Large intestine (tissue), 3 donors: ENCODE measurements around the gene MTMR3. TPM values are rescaled to one million over a fixed set of nuclear protein-coding genes. Genes with fewer than 3 reads are reported as not detected.

Experiments used
- DNase-seq, 2 donors: peaks; one replicate each; pipeline versions ENCODE4 v3.0.0 to v3.0.0-alpha.2; 2013
- H3K27ac ChIP-seq: one replicate; pipeline ENCODE4 v1.5.1; 2013; ENCODE audit warnings: low read length
- H3K27me3 ChIP-seq: 2 replicates; pipeline ENCODE4 v1.6.1; 2013; ENCODE audit warnings: low read length; ENCODE audit not compliant: control insufficient read depth, insufficient read depth
- H3K36me3 ChIP-seq: 2 replicates; pipeline ENCODE4 v1.6.1; 2013; ENCODE audit warnings: low read length; ENCODE audit not compliant: control insufficient read depth, insufficient read depth
- H3K4me1 ChIP-seq: one replicate; pipeline ENCODE4 v1.6.1; 2013; ENCODE audit warnings: low read length; ENCODE audit not compliant: control insufficient read depth, insufficient read depth
- H3K4me3 ChIP-seq: one replicate; pipeline ENCODE4 v1.5.1; 2013; ENCODE audit warnings: low read length
- H3K9me3 ChIP-seq: one replicate; pipeline ENCODE4 v1.6.1; 2013; ENCODE audit warnings: mild to moderate bottlenecking, low read depth, low read length, moderate library complexity; ENCODE audit not compliant: control insufficient read depth
- WGBS: methylation state at CpG from one replicate; pipeline ENCODE4 v1.1.5; 2013; ENCODE audit warnings: low lambda C conversion rate; ENCODE audit not compliant: insufficient coverage; 5-methylcytosine and 5-hydroxymethylcytosine counted together
- polyA plus RNA-seq: library from polyadenylated mRNA; unstranded; fragments of 120-200 nt; gene quantifications from one replicate; pipeline ENCODE4 v1.2.1, GENCODE V29; 2013

MTMR3 gene
- polyA plus RNA-seq, 1 donor, result 32.2 TPM

DNA sequence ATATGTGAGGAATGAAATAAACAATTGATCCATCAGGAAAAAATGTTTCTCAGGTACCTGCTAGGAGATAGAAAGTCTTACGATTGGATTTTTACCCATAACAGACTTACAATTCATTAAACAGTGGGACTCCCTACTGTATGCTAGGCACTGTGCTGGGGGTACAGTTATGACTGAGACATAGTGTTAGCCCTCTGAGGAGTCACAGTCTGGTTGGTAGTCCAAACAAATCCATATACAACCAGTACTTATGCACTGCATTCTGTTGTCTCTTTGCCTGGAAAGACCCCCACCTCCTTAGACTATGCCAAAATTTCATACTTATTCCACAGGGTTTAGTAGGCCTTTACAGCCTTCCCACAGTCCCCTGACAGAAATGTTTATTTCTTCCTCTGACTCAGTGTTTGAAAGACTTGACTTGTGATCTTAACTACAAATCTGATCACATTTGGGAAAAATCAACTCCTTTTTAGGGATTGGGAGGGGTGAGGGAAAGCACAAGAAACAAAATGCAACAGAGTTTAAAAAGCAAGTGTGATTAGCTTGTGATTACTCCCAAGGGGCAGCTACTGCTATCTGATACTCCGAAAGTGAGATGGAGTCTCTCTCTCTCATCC lies 127.9 kb downstream of the MTMR3 start:
- Histone ChIP-seq H3K27me3 (no peaks in the 10 kb centered on the region), H3K9me3 (no peaks in the 10 kb centered on the region), H3K4me1 (no peaks in the 10 kb centered on the region), H3K27ac (no peak overlapping the region), H3K4me3 (no peak overlapping the region), H3K36me3 (peaks cover 76% of the 10 kb centered on the region)
- no peak for DNase-seq
- WGBS, result no CpG with 5 or more reads among the region's 2 CpGs

- WGBS, result no CpG with 5 or more reads among the region's 5 CpGs
- Histone ChIP-seq H3K4me1 (no peaks in the 10 kb centered on the region), H3K36me3 (peaks cover 77% of the 10 kb centered on the region), H3K27me3 (no peaks in the 10 kb centered on the region), H3K9me3 (no peaks in the 10 kb centered on the region), H3K27ac (no peak overlapping the region), H3K4me3 (no peak overlapping the region)
- DNase-seq, result no peak
These were observed 130.2 kb downstream of the MTMR3 start for GRCh38 chr22:30013201-30013600.

DNA sequence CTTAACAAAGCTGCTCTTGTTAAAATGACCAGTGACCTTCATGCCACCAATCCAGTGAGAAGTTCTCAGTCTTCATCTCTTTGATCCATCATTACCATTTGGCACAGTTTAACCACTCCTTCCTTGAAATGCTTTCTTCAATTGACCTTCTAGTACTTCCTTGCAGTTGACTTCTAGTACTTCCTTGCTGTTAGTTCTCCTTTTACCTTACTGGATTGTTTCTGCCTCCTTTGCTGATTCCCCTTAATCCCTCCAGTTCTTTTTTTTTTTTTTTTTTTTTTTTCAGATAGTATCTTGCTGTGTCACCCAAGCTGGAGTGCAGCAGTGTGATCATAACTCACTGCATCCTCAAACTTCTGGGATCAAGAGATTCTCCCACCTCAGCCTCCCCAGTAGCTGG lies 131.3 kb downstream of the MTMR3 start:
- Histone ChIP-seq H3K27me3 (no peaks in the 10 kb centered on the region), H3K4me1 (no peaks in the 10 kb centered on the region), H3K36me3 (peaks cover 76% of the 10 kb centered on the region), H3K27ac (no peak overlapping the region), H3K4me3 (no peak overlapping the region), H3K9me3 (no peaks in the 10 kb centered on the region)
- DNase-seq, result no peak

- no CpG with 5 or more reads among the region's 3 CpGs for whole genome bisulfite sequencing
- H3K36me3 ChIP-seq, result peaks cover 76% of the 10 kb centered on the region
- H3K4me3 ChIP-seq, result no peak overlapping the region
- H3K9me3 ChIP-seq, result no peaks in the 10 kb centered on the region
- H3K27me3 ChIP-seq, result no peaks in the 10 kb centered on the region
- H3K27ac ChIP-seq, result no peak overlapping the region
- no peaks in the 10 kb centered on the region for H3K4me1 ChIP-seq
- no peak for DNase-seq
These were observed 132.3 kb downstream of the MTMR3 start for GRCh38 chr22:30015229-30015797.

- WGBS, result no CpG with 5 or more reads among the region's 1 CpG
- H3K36me3 ChIP-seq, result peaks cover 76% of the 10 kb centered on the region
- no peak overlapping the region for H3K27ac ChIP-seq
- no peak overlapping the region for H3K4me3 ChIP-seq
- no peaks in the 10 kb centered on the region for H3K27me3 ChIP-seq
- no peaks in the 10 kb centered on the region for H3K4me1 ChIP-seq
- no peaks in the 10 kb centered on the region for H3K9me3 ChIP-seq
- no peak for DNase-seq
These were observed 132.9 kb downstream of the MTMR3 start for GRCh38 chr22:30015846-30016245.

DNA sequence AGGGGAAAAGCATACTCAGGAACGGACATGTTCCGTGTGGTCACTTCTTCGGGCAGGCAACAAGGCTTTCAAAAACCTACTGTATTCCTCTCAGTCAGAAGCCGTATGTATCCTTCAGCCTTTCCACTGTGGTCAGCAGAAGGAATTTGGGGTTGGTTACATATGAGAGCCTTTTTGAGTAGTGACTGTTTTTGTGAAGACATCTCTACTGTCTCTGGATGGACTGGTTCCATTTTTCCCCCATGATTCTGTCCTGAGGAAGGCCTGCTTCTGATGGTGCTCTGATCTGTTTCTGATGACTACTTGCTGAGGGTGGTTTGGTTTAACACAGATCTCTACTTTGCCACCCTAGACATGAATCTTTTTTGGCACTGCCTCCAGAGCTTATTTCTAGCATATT lies 133.6 kb downstream of the MTMR3 start:
- Histone ChIP-seq H3K4me1 (no peaks in the 10 kb centered on the region), H3K4me3 (no peak overlapping the region), H3K27ac (no peak overlapping the region), H3K27me3 (no peaks in the 10 kb centered on the region), H3K9me3 (no peaks in the 10 kb centered on the region), H3K36me3 (peaks cover 81% of the 10 kb centered on the region)
- DNase-seq, result no peak
- WGBS, result no CpG with 5 or more reads among the region's 4 CpGs

DNA sequence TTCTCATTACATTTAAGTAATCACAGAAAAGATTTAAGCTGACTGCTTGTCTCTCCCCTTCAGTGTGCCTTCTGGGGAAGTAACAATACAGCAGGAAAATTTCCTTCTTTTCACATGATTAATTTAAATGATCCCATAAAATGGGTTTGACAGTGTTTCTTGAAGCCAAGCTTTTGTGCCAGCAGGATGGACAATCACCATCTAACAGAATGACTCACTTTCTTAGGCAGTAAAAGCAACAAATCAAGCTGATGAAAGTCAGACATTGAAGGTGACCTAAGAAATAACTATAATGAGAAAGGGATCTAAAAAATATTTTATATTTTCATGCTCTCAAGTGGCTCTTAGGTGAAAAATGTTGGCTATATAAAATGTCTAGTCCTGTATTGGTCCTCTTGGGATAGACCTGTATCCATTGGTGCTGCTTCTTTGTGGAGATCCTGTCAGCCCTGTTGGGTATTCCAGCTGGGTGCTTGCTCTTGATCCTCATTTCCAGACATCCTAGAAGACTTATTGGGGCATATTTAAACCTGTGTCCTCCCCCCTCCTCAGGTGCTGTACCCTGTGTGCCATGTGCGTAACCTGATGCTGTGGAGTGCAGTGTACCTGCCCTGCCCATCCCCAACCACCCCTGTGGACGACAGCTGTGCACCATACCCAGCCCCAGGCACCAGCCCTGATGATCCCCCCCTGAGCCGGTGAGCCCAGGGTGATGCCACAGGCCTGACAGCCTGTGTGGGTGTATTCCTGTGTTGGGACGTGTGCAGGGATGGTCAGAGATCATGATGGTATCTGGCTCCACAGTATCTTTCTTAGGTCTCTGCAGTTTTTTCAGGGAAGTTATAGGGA lies 134.6 kb downstream of the MTMR3 start:
- no CpG with 5 or more reads among the region's 4 CpGs for WGBS
- DNase-seq, result no peak
- Histone ChIP-seq H3K9me3 (no peaks in the 10 kb centered on the region), H3K27ac (no peak overlapping the region), H3K36me3 (peaks cover 87% of the 10 kb centered on the region), H3K4me1 (no peaks in the 10 kb centered on the region), H3K4me3 (no peak overlapping the region), H3K27me3 (no peaks in the 10 kb centered on the region)

GRCh38 chr22:30020511-30020910 lies 137.5 kb downstream of the MTMR3 start:
- no CpG with 5 or more reads among the region's 9 CpGs for WGBS
- peaks cover 89% of the 10 kb centered on the region for H3K36me3 ChIP-seq
- no peak for DNase-seq
- H3K27me3 ChIP-seq, result no peaks in the 10 kb centered on the region
- H3K27ac ChIP-seq, result no peak overlapping the region
- H3K9me3 ChIP-seq, result no peaks in the 10 kb centered on the region
- no peaks in the 10 kb centered on the region for H3K4me1 ChIP-seq
- no peak overlapping the region for H3K4me3 ChIP-seq

- H3K27me3 ChIP-seq, result no peaks in the 10 kb centered on the region
- no peak overlapping the region for H3K27ac ChIP-seq
- no peaks in the 10 kb centered on the region for H3K4me1 ChIP-seq
- DNase-seq, result no peak
- H3K9me3 ChIP-seq, result no peaks in the 10 kb centered on the region
- WGBS, result 100% methylated on average over 1 of the region's 3 CpGs
- peaks cover 89% of the 10 kb centered on the region for H3K36me3 ChIP-seq
- no peak overlapping the region for H3K4me3 ChIP-seq
These were observed 138.4 kb downstream of the MTMR3 start for GRCh38 chr22:30021338-30021737.

GRCh38 chr22:30021881-30022619 lies 139.1 kb downstream of the MTMR3 start:
- no peak for DNase-seq
- H3K36me3 ChIP-seq, result peaks cover 89% of the 10 kb centered on the region
- no peaks in the 10 kb centered on the region for H3K4me1 ChIP-seq
- H3K9me3 ChIP-seq, result no peaks in the 10 kb centered on the region
- no peak overlapping the region for H3K4me3 ChIP-seq
- no peaks in the 10 kb centered on the region for H3K27me3 ChIP-seq
- WGBS, result no CpG with 5 or more reads among the region's 8 CpGs
- no peak overlapping the region for H3K27ac ChIP-seq
